Astrocyte (in vitro differentiated cells and primary cell): ENCODE measurements around the gene GATM.

Experiments used
- CTCF ChIP-seq: IDR thresholded peaks from 2 replicates; pipeline ENCODE4 v1.5.1; 2011; ENCODE audit warnings: low read depth, mild to moderate bottlenecking, inconsistent platforms, low read length, moderate library complexity; ENCODE audit not compliant: insufficient read depth
- EZH2 ChIP-seq: IDR thresholded peaks from 2 replicates; pipeline ENCODE4 v1.6.1; 2012; ENCODE audit warnings: mild to moderate bottlenecking, low read length, inconsistent platforms; ENCODE audit not compliant: insufficient read depth

- TF ChIP-seq CTCF (no peak), EZH2 (no peak)
Observed at GRCh38 chr15:45347989-45348388, 30.4 kb downstream of the GATM start.
